EH (cell line): Measurements from ENCODE around the gene NRF1.

Experiments used
- DNase-seq: peaks from one replicate; pipeline ENCODE4 v3.0.0-alpha.2; 2015; ENCODE audit warnings: low read depth

NRF1 gene

GRCh38 chr7:129740574-129741410, 129.3 kb downstream of the NRF1 start:
- no peak for DNase-seq

GRCh38 chr7:129741743-129742213, 130.3 kb downstream of the NRF1 start:
- DNase-seq = no peak

GRCh38 chr7:129742256-129742655, 130.7 kb downstream of the NRF1 start:
- DNase-seq = no peak

- no peak for DNase-seq
Observed at GRCh38 chr7:129746857-129747529, 135.5 kb downstream of the NRF1 start.

GRCh38 chr7:129748356-129749109, 137.0 kb downstream of the NRF1 start:
- peak; percentile 8 for DNase-seq

GRCh38 chr7:129750091-129750490, 138.6 kb downstream of the NRF1 start:
- no peak for DNase-seq

GRCh38 chr7:129750501-129750900, 139.0 kb downstream of the NRF1 start:
- no peak for DNase-seq

GRCh38 chr7:129751916-129752315, 140.4 kb downstream of the NRF1 start:
- DNase-seq = no peak

- no peak for DNase-seq
Observed at GRCh38 chr7:129752760-129753159, 141.2 kb downstream of the NRF1 start.

- DNase-seq = no peak
Observed at GRCh38 chr7:129754406-129754805, 142.9 kb downstream of the NRF1 start.

- DNase-seq = no peak
Observed at GRCh38 chr7:129757991-129758390, 146.5 kb downstream of the NRF1 start.

- DNase-seq = no peak
Observed at GRCh38 chr7:129762387-129762969, 151.0 kb downstream of the NRF1 start.

- DNase-seq = no peak
Observed at GRCh38 chr7:129764247-129765084, 152.9 kb downstream of the NRF1 start.

- DNase-seq = no peak
Observed at GRCh38 chr7:129765352-129765751, 153.8 kb downstream of the NRF1 start.

GRCh38 chr7:129767120-129768015, 155.8 kb downstream of the NRF1 start:
- DNase-seq = no peak

- no peak for DNase-seq
Observed at GRCh38 chr7:129768614-129769399, 157.3 kb downstream of the NRF1 start.

- DNase-seq = no peak
Observed at GRCh38 chr7:129769400-129769774, 157.9 kb downstream of the NRF1 start.

- no peak for DNase-seq
Observed at GRCh38 chr7:129769866-129770808, 158.6 kb downstream of the NRF1 start.
